GM04504 (cell line): Measurements from ENCODE around the gene TSC22D1.

ENCODE experiments used
- DNase-seq: peaks from one replicate; pipeline ENCODE4 v3.0.0-alpha.2; 2012; ENCODE audit warnings: low read depth

TSC22D1 gene

DNA sequence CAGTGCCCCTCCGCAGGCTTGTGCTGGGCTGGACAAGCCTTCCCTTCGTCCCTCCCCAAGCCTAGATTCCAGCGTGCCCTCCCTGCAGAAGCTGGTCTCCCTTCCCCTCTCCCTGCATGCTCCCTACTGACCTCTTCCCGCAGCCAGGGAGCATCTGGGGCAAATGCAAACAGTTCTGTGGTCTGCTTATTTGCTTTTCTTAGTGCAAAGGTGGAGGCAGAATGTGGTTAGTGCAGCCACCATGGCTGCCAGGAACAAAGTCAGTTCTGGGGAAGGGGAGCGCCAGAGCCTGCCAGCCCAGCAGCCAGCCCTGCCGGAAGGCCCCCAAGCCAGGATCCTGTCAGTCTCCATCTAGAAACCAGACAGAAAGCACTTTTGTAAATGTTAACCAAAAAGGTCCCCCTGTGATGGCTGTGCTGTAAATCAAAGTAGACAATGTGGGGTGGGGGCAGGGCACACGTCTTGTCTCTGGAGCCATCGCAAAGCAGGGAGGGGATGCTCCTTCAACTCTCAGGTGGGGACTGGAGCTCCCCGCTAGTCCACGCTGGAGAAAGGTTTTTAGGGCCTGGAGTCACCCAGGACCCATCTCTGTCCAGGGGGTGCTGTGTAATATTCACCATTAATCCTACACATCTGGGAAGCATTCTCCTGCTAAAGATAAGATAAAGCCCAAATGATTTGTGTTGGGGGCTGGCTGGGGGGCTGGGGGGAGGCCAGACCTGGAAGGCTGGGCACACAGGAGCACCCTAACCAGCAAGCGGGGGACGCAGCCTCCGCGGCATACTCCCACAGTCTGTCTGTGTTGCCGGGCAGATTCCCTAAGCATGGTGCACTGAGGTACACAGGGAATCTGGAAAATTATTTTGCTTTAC, 171.6 kb downstream of the TSC22D1 start:
- no peak for DNase-seq

DNA sequence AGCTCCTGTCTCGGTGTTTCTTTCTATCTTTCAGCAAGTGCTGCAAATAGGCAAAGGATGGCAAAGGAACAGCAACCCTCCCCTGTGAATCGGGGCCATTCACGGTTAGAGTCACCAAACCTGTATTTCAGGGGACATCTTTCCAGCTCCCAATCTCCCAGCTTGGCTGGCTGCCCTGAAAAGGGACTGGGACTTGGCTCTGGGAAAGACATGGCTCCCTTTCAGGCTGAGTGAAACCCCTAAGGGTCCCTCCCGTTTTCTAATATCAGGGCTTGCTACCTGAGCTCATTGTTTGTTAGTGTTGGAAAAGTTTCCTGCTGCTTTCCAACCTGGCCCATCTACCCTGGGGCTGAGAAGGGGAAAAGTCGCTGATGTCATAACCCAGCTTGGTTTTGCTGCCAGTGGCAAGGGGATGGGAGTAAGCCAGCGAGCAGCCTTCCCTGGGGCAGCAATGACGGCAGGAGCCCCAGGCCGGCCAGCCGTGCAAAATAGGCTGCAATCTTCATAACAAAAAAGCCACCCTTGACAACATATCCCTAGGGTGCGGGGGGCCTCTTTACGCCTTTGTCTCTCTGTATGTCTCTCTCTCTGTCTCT, 172.6 kb downstream of the TSC22D1 start:
- no peak for DNase-seq

DNA sequence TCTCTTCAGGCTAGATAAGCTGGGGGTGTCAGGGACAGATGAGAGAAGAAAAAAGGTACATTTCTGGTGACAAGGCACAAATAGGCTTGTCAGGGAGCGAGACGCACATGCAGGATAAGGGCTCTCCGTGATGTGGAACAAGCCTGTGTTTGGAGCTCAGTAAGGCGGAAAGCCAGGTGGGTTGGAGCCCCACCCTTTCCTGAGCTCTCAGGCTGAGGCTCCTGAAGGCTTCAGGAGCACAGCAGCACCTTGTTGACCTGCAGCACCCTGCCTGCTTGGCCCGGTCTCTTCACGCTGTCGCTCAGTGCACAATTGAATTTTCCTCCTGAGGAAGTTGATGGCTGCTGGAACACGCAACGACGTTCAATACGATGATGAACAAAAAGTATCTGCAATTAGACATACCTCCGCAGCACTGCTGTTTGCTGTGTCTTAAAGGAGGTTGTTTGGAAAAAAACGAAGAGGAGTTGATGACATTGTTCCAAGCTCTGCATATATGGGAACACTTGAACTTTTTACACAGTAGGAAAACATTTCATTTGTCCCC, 173.2 kb downstream of the TSC22D1 start:
- DNase-seq, result no peak

GRCh38 chr13:44401577-44401976, 174.6 kb downstream of the TSC22D1 start:
- DNase-seq, result no peak

GRCh38 chr13:44400736-44401135, 175.4 kb downstream of the TSC22D1 start:
- DNase-seq, result no peak

DNA sequence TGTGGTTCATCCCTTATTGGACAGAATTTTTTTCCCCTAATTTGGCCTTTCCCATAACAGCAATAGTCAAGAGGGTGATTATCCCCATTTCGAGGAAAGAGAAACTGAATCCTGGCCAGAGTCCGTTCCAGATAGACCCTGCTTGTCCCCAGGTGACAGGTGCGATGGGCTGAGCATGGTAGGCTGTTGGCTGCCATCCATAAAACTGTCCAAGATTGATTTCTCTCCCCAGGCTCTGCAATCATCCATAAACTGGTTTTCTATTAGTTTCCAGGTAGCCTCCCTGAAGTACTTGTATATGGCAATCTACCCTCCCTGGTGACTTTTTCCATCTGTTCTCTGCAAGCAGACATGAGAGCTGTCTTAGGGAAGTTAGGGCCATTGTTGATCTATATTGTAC, 177.1 kb downstream of the TSC22D1 start:
- DNase-seq, result no peak

- DNase-seq, result no peak
Observed at GRCh38 chr13:44398606-44399005, 177.5 kb downstream of the TSC22D1 start.

GRCh38 chr13:44397766-44398223, 178.3 kb downstream of the TSC22D1 start:
- no peak for DNase-seq

DNA sequence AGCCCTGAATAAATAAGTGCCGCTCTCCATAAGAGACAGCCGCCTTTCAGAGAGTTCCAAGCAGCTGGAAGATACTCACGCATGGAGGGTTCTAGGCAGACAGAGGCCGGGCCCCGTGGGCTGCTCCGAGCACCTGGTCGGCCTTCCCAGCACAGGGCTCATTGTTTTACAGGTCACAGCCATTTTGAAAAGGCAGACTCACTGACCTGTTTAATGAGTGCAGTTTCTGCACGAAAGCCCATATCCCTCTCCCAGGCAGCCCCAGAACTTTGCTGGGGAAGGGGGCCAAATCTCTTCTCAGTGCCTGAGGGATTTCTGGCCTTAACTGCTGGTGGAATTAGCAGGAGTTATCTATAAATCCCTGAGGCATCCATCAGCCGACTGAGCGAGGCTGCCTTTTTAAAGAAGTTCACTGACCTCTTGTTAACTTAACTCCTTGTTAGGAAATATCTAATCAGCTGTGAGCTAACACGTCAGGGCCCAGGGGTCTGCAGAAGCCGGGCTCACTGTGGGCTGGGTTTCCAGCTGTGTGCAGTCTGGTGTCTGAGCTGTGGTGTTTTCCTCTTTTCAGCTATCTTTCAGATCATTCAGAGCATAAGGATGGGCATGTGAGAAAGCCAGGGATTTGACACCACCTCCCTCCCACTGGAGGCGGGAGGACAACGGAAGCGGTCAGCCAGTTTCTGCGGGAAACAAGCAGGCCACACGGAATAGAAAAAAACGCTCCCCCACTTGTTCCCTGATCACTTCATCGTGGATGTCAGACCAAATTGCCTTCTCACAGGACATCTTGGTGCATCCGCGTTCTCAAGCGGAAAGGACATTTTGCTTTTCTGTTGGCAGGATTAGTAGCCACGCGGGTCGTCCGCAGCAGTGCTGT, 179.2 kb downstream of the TSC22D1 start:
- no peak for DNase-seq

DNA sequence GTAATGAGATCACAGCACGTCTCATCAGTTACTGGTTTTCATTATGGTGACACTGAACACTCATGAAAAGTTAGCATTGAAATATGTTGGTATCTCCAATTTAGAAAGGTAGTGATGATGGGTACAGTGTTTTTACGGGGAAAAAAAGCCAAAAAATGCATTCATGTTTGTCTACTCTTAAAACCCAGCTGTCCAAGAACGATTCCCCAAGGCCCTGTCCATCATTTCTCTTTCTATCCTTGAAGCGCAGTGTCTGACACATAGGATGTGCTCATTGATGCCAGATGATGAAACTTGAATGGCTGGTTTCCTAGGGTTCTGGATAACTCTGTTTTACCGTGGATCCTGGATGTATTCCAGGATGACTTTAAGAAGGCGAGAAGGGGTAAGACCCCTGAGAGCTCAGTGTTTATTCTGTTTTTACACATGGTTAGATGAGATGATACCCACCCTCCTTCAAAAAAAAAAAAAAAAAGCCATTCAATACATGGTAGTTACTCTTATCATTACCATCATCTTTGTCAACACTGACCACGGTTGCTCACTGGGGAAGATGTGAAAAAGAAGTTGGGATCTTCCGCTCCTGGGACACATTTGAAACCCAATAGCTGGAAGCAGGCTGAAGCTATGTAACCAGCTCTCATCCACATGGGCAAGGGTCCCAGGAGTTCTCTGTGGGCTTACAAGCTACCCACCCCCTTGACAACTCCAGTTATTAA, 180.0 kb downstream of the TSC22D1 start:
- DNase-seq, result no peak

DNA sequence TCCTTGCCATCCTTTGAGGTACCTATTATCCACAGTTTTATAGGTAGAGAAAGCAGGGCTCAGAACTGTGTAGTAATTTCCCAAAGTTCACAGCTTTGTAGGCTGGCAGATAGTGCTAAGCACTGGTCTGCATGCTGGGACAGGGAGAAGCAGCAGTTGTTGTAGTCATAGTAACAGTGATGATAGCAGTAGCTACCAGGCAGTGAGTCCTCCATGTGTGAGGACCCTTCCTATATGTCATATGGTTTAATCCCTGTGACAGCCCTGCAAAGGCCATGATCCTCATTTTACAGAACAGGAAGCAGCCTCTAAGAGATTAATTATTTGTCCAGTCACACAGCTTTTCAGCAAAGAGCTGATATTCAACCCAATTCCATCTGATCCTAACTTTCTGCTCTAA, 181.5 kb downstream of the TSC22D1 start:
- no peak for DNase-seq

DNA sequence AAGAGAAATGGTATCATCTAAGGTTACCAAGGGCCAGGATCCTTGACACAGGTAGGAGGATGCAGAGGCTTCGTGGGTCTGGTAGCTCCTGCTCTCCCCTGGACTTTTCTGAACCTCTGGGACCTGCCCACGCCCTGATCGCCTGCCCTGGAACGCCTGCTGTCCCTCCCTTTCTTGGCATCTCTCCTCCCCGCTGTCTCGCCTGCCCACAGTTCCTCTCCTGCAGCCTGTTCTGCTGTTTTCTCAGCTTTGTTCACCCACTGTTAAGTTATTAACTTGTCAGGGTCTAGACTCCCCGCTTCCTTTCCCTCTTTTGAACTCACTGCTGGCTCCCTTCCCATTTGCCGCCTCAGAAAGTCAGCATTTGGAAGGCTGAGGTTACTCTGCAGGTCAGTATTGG, 182.7 kb downstream of the TSC22D1 start:
- DNase-seq, result no peak

- no peak for DNase-seq
Observed at GRCh38 chr13:44389876-44390275, 186.3 kb downstream of the TSC22D1 start.

DNA sequence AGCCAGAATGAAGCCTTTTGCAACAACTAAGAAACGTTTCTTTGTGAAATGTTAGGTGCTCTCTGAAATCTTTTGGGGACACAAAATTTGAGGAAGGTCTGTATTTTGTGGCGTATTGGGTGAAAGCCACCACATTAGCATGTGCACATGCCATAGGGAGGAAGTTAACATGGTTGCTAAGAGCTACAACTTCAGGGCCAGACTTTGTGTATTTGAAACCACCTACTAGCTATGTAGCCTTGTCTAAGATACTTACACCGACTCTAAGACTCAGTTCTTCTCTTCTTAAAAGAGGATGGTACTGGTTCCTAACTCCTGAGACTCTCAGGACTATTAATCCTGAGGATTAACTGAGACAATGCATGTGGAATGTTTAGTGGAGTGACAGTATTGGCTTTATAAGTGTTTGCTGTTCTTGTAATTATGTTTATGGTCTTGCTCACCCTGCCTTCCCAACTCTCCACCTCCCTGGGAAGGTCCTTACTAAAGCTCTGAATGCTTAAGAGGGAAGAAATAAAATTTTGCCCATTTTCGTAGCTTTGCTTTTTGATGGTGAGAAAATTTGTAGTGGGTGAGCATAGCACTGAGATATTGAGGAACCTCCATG, 187.0 kb downstream of the TSC22D1 start:
- no peak for DNase-seq

GRCh38 chr13:44388427-44389059, 187.6 kb downstream of the TSC22D1 start:
- no peak for DNase-seq

DNA sequence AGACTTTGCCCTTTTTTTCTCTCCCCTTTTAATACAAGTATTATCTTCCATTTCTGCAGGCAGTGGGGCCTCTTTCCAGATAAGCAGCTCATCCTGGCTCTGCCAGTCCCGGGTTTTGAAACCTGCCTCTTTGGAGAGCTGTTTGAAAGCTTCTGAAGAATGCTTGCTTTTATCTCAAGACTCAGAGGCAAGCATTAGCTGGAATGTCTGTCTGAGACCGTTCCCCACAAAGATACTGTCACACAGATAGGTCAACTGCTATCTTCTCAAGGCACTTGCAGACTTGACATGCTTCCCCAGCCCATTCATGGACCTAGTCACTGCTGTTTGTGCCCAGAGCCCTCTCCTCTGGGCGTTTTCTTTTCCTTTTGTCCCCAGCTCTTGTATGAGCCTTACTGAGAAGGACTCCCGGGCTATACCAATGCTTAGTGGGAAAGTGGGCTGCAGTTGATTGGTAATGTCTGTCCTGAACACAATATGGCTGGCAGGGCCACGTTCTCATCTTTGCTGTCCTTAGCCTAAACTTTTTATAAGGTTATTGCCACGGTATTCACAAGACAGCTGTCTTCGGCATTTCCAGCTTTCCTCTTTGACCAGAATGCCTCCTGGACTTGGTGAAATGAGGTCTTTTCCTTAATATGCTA, 189.1 kb downstream of the TSC22D1 start:
- no peak for DNase-seq

- no peak for DNase-seq
Observed at GRCh38 chr13:44385847-44386246, 190.3 kb downstream of the TSC22D1 start.

- no peak for DNase-seq
Observed at GRCh38 chr13:44385401-44385800, 190.7 kb downstream of the TSC22D1 start.

GRCh38 chr13:44384778-44385177, 191.4 kb downstream of the TSC22D1 start:
- DNase-seq, result no peak

- DNase-seq, result no peak
Observed at GRCh38 chr13:44383945-44384344, 192.2 kb downstream of the TSC22D1 start.
